ENCODE measurements around the gene IFNAR2.
"Not testable (repeated sequence)": the region's sequence is repeated elsewhere in the genome, so short reads cannot be mapped to it uniquely, and the experiment has no call there.

The IFNAR2 gene

DNA sequence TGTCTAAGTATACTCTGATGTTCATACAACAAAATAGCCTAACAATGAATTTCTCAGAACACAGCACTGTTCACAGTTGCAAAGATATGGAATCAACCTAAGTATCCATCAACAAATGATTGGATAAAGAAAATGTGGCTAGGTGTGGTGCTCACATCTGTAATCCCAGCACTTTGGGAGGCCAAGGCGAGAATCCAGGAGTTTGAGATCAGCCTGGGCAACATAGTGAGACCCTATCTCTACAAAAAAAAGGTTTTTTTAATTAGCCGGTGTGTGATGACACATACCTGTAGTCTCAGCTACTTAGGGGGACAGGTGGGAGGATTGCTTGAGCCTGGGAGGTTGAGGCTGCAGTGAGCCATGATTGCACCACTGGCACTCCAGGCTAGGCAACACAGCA lies 10.7 kb downstream of the IFNAR2 start:
- WGBS (ENCODE audit: insufficient coverage) = 100% methylated on average over 1 of the region's 2 CpGs
- DNase-seq = no peak
- no peaks in the 10 kb centered on the region for H3K27me3 ChIP-seq (replicated peaks in 2 of 5; ENCODE audit: control insufficient read depth in 4 of 5, insufficient read depth in 5 of 5, low read length in 4 of 5)
- H3K9me3 ChIP-seq (ENCODE audit: control extremely low read depth in 1 of 5, control insufficient read depth in 4 of 5, insufficient read depth in 2 of 5, low read depth in 1 of 5, low read length in 4 of 5) = no peaks in the 10 kb centered on the region
- H3K4me3 ChIP-seq (ENCODE audit: control insufficient read depth in 1 of 7, extremely low read depth in 1 of 7, insufficient read depth in 4 of 7, low read depth in 2 of 7, low read length in 6 of 7) = no peak overlapping the region
- ChIA-PET CTCF (interaction anchor here (0.7 to 1.5 kb wide), 3 partner anchors 22 to 220 kb away, joined by 3 to 4 read pairs (median 4); no protein-coding TSS in a partner anchor), POLR2A (no interaction called here)
- H3K4me1 ChIP-seq (ENCODE audit: control extremely low read depth in 1 of 4, control insufficient read depth in 4 of 4, insufficient read depth in 4 of 4, low read length in 3 of 4) = peaks cover 3 to 81% (median 48%) of the 10 kb centered on the region in 4 experiments
- H3K27ac ChIP-seq (ENCODE audit: insufficient read depth in 1 of 2, low read depth in 1 of 2, low read length in 2 of 2, poor library complexity in 1 of 2, severe bottlenecking in 2 of 2) = peak overlapping the region in 1 of 2 experiments; percentile 7
- H3K36me3 ChIP-seq (ENCODE audit: control insufficient read depth in 4 of 4, insufficient read depth in 4 of 4, low read length in 3 of 4) = peaks cover 4 to 33% (median 6%) of the 10 kb centered on the region in 4 experiments

DNA sequence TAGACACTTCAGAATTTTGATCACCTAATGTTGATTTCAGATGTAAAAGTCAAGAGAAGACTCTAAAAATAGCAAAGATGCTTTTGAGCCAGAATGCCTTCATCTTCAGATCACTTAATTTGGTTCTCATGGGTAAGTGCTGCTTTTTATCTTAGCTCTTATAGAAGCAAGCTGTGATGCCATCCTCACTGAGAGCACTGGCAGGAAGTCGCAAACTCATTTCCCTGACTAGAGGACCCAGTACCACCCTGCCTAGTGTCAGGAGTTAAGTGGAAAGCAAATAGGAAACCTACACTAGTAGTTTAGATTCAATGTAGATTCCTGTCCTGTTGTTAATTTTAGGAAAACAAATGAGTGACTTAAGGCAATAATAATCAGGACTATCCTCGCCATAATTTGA lies 12.1 kb downstream of the IFNAR2 start:
- peaks cover 3 to 85% (median 55%) of the 10 kb centered on the region in 4 experiments for H3K4me1 ChIP-seq (ENCODE audit: control extremely low read depth in 1 of 4, control insufficient read depth in 4 of 4, insufficient read depth in 4 of 4, low read length in 3 of 4)
- H3K27me3 ChIP-seq (replicated peaks in 2 of 5; ENCODE audit: control insufficient read depth in 4 of 5, insufficient read depth in 5 of 5, low read length in 4 of 5) = no peaks in the 10 kb centered on the region
- CTCF ChIA-PET = interaction anchor here (0.7 to 1.5 kb wide), 3 partner anchors 10 to 24 kb away, joined by 3 read pairs; partner anchors contain the start of gene IL10RB
- peaks cover 8 to 36% (median 15%) of the 10 kb centered on the region in 4 experiments for H3K36me3 ChIP-seq (ENCODE audit: control insufficient read depth in 4 of 4, insufficient read depth in 4 of 4, low read length in 3 of 4)
- POLR2A ChIA-PET = no interaction called here
- H3K9me3 ChIP-seq (ENCODE audit: control extremely low read depth in 1 of 5, control insufficient read depth in 4 of 5, insufficient read depth in 2 of 5, low read depth in 1 of 5, low read length in 4 of 5) = no peaks in the 10 kb centered on the region
- WGBS (ENCODE audit: insufficient coverage) = 83% methylated on average over 1 of the region's 2 CpGs
- H3K27ac ChIP-seq (ENCODE audit: insufficient read depth in 1 of 2, low read depth in 1 of 2, low read length in 2 of 2, poor library complexity in 1 of 2, severe bottlenecking in 2 of 2) = peak overlapping the region in 1 of 2 experiments; percentile 32
- peak in 1 of 3 donors; percentile 41 for DNase-seq
- no peak overlapping the region for H3K4me3 ChIP-seq (ENCODE audit: control insufficient read depth in 1 of 7, extremely low read depth in 1 of 7, insufficient read depth in 4 of 7, low read depth in 2 of 7, low read length in 6 of 7)

DNA sequence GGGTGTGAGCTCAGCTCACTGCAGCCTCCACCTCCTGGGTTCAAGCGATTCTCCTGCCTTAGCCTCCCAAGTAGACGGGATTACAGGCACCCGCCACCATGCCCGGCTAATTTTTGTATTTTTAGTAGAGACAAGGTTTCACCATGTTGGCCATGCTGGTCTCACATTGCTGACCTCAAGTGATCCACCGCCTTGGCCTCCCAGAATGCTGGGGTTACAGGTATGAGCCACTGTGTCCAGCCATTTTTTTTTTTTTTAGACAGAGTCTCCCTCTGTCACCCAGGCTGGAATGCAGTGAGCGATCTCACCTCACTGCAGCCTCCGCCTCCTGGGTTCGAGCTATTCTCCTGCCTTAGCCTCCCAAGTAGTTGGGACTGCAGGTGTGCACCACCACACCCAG lies 13.1 kb downstream of the IFNAR2 start:
- Histone ChIP-seq H3K36me3 (ENCODE audit: control insufficient read depth in 4 of 4, insufficient read depth in 4 of 4, low read length in 3 of 4) (peaks cover 6 to 41% (median 17%) of the 10 kb centered on the region in 4 experiments), H3K4me1 (ENCODE audit: control extremely low read depth in 1 of 4, control insufficient read depth in 4 of 4, insufficient read depth in 4 of 4, low read length in 3 of 4) (peaks cover 5 to 87% (median 61%) of the 10 kb centered on the region in 4 experiments), H3K27ac (ENCODE audit: insufficient read depth in 1 of 2, low read depth in 1 of 2, low read length in 2 of 2, poor library complexity in 1 of 2, severe bottlenecking in 2 of 2) (peak overlapping the region in 1 of 2 experiments; percentile 60)
- DNase-seq; POLR2A ChIA-PET; H3K4me3 ChIP-seq (ENCODE audit: control insufficient read depth in 1 of 7, extremely low read depth in 1 of 7, insufficient read depth in 4 of 7, low read depth in 2 of 7, low read length in 6 of 7); H3K27me3 ChIP-seq (replicated peaks in 2 of 5; ENCODE audit: control insufficient read depth in 4 of 5, insufficient read depth in 5 of 5, low read length in 4 of 5); H3K9me3 ChIP-seq (ENCODE audit: control extremely low read depth in 1 of 5, control insufficient read depth in 4 of 5, insufficient read depth in 2 of 5, low read depth in 1 of 5, low read length in 4 of 5): not testable (repeated sequence)
- 98% methylated on average over 5 of the region's 8 CpGs for WGBS (ENCODE audit: insufficient coverage)
- CTCF ChIA-PET = interaction anchor here (0.9 to 1.7 kb wide), 2 partner anchors 11 to 14 kb away, joined by 3 to 4 read pairs; no protein-coding TSS in a partner anchor

DNA sequence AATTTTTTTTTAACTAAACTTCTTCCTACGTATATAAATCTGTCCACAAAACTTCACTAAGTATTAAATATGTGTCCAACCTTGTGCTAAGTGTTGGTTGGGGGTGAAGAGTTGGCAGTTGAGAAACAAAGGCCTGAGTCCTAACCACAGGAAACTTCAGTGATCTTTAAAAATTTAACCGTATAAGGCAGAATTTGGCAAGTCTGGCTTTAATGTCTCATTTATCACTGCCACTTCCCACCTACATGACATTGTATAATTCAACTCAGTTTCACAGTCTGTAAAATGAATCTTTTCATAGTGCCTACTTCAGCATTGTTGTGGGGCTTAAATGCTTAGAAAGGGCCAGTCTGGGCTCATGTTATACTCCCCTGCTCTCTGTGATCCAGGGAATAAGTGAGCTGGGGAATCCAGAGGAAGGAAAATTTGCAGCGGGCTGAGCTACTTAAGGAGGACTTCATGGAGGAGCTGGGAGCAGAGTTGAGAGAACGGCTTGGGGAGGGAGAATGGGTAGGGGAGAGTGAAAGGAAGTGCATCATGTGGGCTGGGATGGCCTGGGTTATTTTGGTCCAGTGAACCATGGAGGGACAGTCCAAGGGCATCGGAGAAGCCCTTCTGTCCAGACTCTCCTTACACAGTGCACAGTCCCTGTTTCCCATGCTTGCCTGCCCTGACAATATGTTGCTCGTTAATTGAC lies 14.5 kb downstream of the IFNAR2 start:
- peak in 2 of 3 donors; percentile 61 to 76 for DNase-seq
- Histone ChIP-seq H3K4me1 (ENCODE audit: control extremely low read depth in 1 of 4, control insufficient read depth in 4 of 4, insufficient read depth in 4 of 4, low read length in 3 of 4) (peaks cover 8 to 78% (median 52%) of the 10 kb centered on the region in 4 experiments), H3K27me3 (replicated peaks in 2 of 5; ENCODE audit: control insufficient read depth in 4 of 5, insufficient read depth in 5 of 5, low read length in 4 of 5) (no peaks in the 10 kb centered on the region), H3K4me3 (ENCODE audit: control insufficient read depth in 1 of 7, extremely low read depth in 1 of 7, insufficient read depth in 4 of 7, low read depth in 2 of 7, low read length in 6 of 7) (peak overlapping the region in 3 of 7 experiments; percentile 8 to 32 (median 26)), H3K27ac (ENCODE audit: insufficient read depth in 1 of 2, low read depth in 1 of 2, low read length in 2 of 2, poor library complexity in 1 of 2, severe bottlenecking in 2 of 2) (peak overlapping the region; percentile 13 to 58), H3K9me3 (ENCODE audit: control extremely low read depth in 1 of 5, control insufficient read depth in 4 of 5, insufficient read depth in 2 of 5, low read depth in 1 of 5, low read length in 4 of 5) (no peaks in the 10 kb centered on the region), H3K36me3 (ENCODE audit: control insufficient read depth in 4 of 4, insufficient read depth in 4 of 4, low read length in 3 of 4) (peaks cover 12 to 49% (median 23%) of the 10 kb centered on the region in 4 experiments)
- ChIA-PET CTCF (interaction anchor here (1.2 to 1.7 kb wide), 2 partner anchors 13 to 87 kb away, joined by 3 to 4 read pairs; no protein-coding TSS in a partner anchor), POLR2A (no interaction called here)
- WGBS (ENCODE audit: insufficient coverage) = 54% methylated on average over 5 of the region's 6 CpGs

DNA sequence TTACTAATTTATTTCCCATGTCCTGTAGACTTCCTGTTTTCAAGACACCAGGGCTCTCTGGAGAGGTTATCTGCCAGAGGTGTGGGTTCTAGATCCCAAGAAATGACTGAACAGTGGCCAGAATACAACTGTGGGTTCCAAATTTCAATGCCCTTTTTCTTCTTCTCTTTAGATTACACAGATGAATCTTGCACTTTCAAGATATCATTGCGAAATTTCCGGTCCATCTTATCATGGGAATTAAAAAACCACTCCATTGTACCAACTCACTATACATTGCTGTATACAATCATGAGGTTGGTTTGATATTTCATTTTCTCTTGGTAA lies 15.0 kb downstream of the IFNAR2 start:
- ChIA-PET POLR2A (no interaction called here), CTCF (no interaction called here)
- no peaks in the 10 kb centered on the region for H3K9me3 ChIP-seq (ENCODE audit: control extremely low read depth in 1 of 5, control insufficient read depth in 4 of 5, insufficient read depth in 2 of 5, low read depth in 1 of 5, low read length in 4 of 5)
- no peaks in the 10 kb centered on the region for H3K27me3 ChIP-seq (replicated peaks in 2 of 5; ENCODE audit: control insufficient read depth in 4 of 5, insufficient read depth in 5 of 5, low read length in 4 of 5)
- WGBS (ENCODE audit: insufficient coverage) = no CpG with 5 or more reads among the region's 2 CpGs
- H3K4me1 ChIP-seq (ENCODE audit: control extremely low read depth in 1 of 4, control insufficient read depth in 4 of 4, insufficient read depth in 4 of 4, low read length in 3 of 4) = peaks cover 8 to 79% (median 48%) of the 10 kb centered on the region in 4 experiments
- H3K27ac ChIP-seq (ENCODE audit: insufficient read depth in 1 of 2, low read depth in 1 of 2, low read length in 2 of 2, poor library complexity in 1 of 2, severe bottlenecking in 2 of 2) = peak overlapping the region; percentile 13 to 58
- DNase-seq = peak in 2 of 3 donors; percentile 43 to 48
- H3K36me3 ChIP-seq (ENCODE audit: control insufficient read depth in 4 of 4, insufficient read depth in 4 of 4, low read length in 3 of 4) = peaks cover 12 to 52% (median 27%) of the 10 kb centered on the region in 4 experiments
- peak overlapping the region in 3 of 7 experiments; percentile 8 to 32 (median 26) for H3K4me3 ChIP-seq (ENCODE audit: control insufficient read depth in 1 of 7, extremely low read depth in 1 of 7, insufficient read depth in 4 of 7, low read depth in 2 of 7, low read length in 6 of 7)

DNA sequence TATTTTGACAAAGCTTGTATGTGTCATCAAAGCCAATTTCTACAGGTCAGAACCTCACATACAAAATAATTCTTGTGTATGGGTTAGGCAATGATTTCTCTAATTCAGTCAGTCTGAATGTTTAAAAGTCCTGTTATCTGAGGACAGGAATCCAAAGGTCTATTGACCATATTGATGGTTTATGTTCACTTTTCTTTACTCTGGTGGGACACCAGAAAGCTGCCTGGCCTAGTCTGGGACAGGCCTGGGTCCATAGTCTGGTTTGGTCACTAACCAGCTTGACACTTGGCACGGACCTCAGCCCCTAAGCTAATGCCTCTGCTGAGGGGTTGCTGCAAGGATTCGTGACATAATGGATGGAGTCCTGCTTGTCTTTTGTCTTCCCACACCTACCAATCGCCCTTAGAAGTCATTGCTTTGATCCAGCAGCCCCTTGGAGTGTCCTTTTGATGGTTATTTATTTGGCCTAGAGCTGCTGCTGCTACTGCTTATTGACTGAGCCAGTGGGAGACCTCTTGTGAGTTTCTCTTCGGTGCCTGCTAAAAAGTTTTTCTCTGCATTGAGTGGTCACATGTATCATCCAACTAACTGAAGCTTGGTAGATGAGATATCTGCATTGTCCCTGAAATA lies 15.7 kb downstream of the IFNAR2 start:
- Histone ChIP-seq H3K36me3 (ENCODE audit: control insufficient read depth in 4 of 4, insufficient read depth in 4 of 4, low read length in 3 of 4) (peaks cover 13 to 59% (median 30%) of the 10 kb centered on the region in 4 experiments), H3K27me3 (replicated peaks in 2 of 5; ENCODE audit: control insufficient read depth in 4 of 5, insufficient read depth in 5 of 5, low read length in 4 of 5) (no peaks in the 10 kb centered on the region), H3K4me1 (ENCODE audit: control extremely low read depth in 1 of 4, control insufficient read depth in 4 of 4, insufficient read depth in 4 of 4, low read length in 3 of 4) (peaks cover 8 to 75% (median 48%) of the 10 kb centered on the region in 4 experiments), H3K4me3 (ENCODE audit: control insufficient read depth in 1 of 7, extremely low read depth in 1 of 7, insufficient read depth in 4 of 7, low read depth in 2 of 7, low read length in 6 of 7) (no peak overlapping the region), H3K9me3 (ENCODE audit: control extremely low read depth in 1 of 5, control insufficient read depth in 4 of 5, insufficient read depth in 2 of 5, low read depth in 1 of 5, low read length in 4 of 5) (no peaks in the 10 kb centered on the region), H3K27ac (ENCODE audit: insufficient read depth in 1 of 2, low read depth in 1 of 2, low read length in 2 of 2, poor library complexity in 1 of 2, severe bottlenecking in 2 of 2) (peak overlapping the region in 1 of 2 experiments; percentile 13)
- CTCF ChIA-PET = interaction anchor here (0.8 kb wide), 1 partner anchor 80 kb away, joined by 4 read pairs; no protein-coding TSS in a partner anchor
- DNase-seq = no peak
- POLR2A ChIA-PET = no interaction called here
- 100% methylated on average over 3 of the region's 4 CpGs for WGBS (ENCODE audit: insufficient coverage)

All from common myeloid progenitor, CD34-positive (primary cell).